GM18526 (cell line): ENCODE results near the gene ISM2.

ENCODE experiments used
- POLR2A ChIP-seq: IDR thresholded peaks from 3 replicates; pipeline ENCODE4 v1.6.1; 2011; ENCODE audit not compliant: insufficient read length; ENCODE audit errors: extremely low read depth

The ISM2 gene

DNA sequence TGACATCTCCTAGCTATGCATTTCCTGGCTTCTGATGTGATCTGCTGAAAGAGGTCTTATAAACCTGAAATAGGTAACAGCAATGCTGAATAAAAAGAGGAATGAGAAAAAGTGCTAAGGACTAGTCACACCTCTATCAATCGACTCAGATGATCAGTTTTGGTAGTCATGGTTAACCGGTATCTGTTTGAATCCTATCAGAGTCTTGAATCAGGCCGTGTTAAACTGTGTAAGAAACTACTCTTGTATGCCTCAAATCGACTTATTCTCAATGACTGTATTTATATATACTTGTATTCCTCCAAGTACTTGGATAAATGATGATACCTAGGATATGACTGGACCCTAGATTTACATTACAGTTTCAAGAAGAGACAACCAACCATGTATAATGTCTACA, 10.8 kb upstream of the ISM2 start:
- TF ChIP-seq POLR2A = no peak

- no peak for TF ChIP-seq POLR2A
Observed at GRCh38 chr14:77508876-77509275, 10.3 kb upstream of the ISM2 start.

- no peak for TF ChIP-seq POLR2A
Observed at GRCh38 chr14:77508249-77508648, 9.6 kb upstream of the ISM2 start.

DNA sequence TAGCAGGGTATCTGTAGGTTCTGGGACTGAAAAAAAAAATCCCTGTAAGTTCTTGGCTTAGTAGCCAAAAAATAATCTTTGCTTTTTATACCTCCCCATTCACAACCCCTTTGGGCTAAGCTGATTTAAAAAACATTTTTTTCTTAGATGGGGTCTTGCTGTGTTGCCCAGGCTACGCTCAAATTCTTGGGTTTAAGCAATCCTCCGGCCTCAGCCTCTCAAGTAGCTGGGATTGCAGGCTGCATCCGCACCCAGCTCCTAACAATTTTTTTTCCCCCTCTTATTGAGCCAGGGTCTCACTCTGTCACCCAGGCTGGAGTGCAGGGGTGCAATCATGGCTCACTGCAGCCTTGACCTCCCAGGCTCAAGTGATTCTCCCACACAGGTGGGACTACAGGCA, 9.1 kb upstream of the ISM2 start:
- no peak for TF ChIP-seq POLR2A

DNA sequence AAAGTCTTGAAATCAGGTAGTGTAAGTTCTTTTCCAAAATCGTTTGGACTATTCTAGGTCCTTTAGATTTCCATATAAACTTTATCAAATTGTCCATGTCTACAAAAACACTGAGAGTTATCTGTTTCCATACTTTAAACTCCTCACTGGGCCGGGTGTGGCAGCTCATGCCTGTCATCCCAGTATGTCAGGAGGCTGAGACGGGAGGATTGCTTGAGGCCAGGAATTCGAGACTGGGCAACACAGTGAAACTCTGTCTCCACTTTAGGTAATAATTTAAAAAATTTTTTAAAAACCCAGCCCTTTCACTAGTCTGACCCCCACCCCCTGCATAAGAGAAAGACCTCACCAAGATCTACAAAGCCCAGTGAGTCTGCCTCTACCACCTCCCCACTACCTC, 6.4 kb upstream of the ISM2 start:
- TF ChIP-seq POLR2A = no peak

DNA sequence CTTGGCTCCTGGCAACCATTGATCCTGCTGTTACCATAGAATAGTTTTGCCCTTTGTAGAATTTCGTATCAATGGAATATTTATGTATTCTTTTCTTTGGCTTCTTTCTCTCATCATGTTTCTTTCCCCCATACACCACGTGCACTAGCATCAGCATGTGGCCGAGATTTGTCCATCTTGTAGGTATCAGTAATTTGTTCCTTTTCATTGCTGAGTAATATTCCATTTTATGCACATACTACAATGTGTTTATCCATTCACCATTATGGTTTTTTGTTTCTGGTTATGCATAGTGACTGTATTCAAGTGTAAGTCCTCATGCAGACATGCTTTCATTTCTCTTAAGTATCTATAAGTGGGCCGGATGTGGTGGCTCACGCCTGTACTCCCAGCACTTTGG, 4.5 kb upstream of the ISM2 start:
- no peak for TF ChIP-seq POLR2A

DNA sequence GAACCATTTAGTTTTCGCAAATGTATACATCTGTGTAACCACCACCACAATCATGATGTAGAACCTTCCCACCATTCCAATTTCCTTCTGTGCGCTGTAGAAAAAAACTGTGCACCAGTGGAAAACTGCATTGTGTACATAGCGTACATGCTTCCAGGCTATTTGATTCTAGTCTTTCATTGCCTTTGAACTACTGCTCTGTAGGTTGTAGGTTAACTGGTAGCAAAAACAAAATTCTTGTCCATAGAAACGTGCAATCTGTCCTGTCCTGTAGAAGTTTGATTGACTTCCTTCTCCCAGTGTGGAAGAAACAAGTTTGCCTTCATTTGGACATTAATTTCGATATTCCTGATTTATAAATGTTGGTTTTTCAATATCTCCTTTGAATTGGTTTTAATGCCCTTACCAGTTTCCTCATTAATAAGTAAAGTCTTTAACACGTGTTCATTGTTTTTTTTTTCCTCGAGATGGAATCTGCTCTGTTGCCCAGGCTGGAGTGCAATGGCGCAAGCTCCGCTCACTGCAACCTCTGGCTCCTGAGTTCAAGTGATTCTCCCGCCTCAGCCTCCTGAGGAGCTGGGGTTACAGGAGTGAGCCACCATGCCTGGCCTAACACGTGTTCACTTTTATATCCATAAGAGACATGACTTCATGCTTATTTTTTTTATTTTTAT, 3.6 kb upstream of the ISM2 start:
- TF ChIP-seq POLR2A = no peak

GRCh38 chr14:77498984-77499527, 440 bp upstream of the ISM2 start:
- TF ChIP-seq POLR2A = no peak

GRCh38 chr14:77495334-77495733, 3.3 kb downstream of the ISM2 start:
- no peak for TF ChIP-seq POLR2A

DNA sequence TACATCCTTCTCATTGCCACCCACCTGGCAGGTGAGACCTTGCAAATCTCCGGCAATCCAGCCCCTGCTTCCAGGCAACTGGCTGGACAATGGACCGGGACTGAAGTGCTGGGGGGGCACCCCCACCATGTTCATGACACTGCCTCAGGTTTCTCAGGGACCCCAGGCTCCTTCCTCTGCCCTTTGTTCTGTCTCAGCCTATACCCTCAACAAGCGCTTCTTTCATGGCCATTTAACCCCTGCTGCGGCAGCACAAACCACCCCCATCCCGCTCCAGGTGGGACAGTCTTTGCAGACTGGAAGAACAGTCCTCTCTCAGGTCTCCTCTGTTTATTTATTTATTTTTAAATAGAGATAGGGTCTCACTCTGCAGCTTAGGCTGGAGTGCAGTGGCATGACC, 7.6 kb downstream of the ISM2 start:
- TF ChIP-seq POLR2A = no peak

GRCh38 chr14:77490347-77490986, 8.1 kb downstream of the ISM2 start:
- TF ChIP-seq POLR2A = no peak

GRCh38 chr14:77489041-77489440, 9.6 kb downstream of the ISM2 start:
- no peak for TF ChIP-seq POLR2A

DNA sequence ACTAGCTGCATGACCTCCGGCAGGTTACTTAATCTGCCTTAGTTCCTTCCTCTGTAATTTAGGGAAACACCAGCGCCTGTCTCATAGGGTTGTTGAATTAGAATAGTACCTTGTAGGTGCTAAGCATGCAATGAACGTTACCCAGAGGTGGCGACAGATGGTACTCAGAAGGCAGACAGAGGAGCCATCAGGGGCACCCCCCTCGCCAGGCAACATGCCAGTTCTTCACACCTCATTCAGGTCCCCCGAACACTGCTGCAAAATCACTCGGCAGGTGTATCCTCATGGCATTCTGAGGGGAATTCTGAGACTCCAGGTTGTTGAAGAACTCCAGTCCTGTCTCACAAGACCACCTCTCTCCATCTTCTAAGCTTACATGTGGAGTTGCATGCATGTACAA, 10.1 kb downstream of the ISM2 start:
- TF ChIP-seq POLR2A = no peak

DNA sequence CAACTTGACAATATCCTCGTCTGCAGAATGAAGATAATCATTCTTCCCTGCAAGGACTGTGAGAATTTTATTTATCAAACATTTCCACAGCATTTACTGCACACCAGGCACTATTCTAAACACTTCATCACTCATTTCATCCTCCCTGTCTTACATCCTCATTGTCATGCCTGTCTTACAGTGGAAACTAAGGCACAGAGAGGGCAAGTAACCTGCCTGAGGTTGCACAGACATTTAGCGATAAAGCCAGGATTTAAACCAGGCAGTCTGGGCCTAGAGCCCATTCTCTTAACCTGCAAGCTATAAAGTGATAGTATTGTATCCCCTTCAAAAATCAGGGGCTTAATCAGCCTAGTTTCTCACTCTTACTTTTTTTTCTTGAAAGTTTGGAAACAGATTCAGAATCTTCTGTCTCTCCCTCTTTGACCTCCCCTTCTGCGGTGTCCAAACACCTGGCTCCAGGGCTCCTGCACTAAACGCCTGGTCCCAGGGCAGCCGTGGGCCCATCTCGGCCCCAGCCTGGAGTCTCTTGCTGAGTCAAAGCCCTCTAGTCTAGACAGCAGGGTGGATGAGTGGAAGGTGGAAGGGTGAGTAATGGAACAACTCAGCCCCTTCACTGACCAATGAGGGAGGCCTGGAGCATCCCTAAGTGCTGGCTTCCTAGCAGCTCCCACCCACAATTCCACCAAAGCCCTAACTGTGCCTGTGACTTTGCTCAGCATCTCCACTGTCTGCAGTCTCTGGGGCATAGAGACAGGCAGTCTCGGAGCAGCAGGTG, 12.5 kb downstream of the ISM2 start:
- no peak for TF ChIP-seq POLR2A

- TF ChIP-seq POLR2A = no peak
Observed at GRCh38 chr14:77485256-77485655, 13.4 kb downstream of the ISM2 start.

GRCh38 chr14:77482422-77482821, 16.2 kb downstream of the ISM2 start:
- TF ChIP-seq POLR2A = no peak
